ENCODE measurements around the gene NRBF2.
"Not testable (repeated sequence)": the region's sequence is repeated elsewhere in the genome, so short reads cannot be mapped to it uniquely, and the experiment has no call there.

The NRBF2 gene

DNA sequence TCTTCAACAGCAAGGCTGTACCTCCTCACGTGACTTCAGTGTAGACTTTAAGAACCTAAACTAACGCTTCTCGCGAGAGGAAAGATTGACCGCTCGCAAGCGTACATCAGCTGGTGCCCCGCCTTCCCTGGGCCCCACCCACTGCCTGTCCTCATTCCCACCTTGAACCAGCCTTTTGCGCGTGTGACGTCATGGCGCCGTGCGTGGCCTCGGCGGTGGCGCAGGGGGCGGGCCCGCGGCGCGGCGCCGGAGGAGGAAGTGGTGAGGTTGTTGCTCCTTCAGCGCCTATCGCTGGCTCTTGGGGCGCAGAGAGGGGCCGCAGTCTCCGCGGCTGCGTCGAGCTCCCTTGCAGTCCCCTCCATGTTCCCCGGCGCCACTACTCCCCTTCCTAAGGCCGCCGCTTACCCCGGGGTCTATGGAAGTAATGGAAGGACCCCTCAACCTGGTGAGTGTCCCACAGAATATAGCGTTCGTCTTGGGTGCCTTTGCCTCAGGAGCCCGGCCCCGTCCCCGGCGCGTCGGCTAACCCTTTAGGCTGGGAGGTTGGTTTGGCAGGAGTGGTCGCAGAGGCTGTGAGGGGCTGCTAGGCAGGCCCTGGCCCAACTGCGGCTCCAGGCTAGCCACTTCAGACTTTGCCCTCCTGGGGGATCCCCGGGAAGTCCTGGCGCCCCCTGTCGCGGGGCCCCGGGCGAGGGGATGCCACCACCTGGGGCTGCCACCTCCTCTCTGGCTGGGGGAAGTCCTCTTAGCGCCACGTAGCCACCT lies at the start of gene NRBF2:
Gene NRBF2 (plus strand): TSS at position 273 of the 765 bp plus-strand sequence. CDS start 143 bp downstream, at position 416.
- DNase-seq = peak; percentile 87

DNA sequence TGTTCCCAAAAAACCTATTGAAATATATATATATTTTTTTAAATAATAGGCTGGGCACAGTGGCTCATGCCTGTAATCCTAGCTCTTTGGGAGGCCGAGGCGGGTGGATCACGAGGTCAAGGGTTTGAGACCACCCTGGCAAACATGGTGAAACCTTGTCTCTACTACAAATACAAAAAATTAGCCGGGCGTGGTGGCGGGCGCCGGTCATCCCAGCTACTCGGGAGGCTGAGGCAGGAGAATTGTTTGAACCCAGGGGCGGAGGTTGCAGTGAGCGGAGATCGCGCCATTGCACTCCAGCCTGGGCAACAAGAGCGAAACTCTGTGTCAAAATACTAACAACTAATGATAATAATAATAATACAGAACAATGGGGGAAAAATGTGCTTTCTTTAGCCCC lies 49.7 kb upstream of the NRBF2 start:
- not testable (repeated sequence) for DNase-seq

DNA sequence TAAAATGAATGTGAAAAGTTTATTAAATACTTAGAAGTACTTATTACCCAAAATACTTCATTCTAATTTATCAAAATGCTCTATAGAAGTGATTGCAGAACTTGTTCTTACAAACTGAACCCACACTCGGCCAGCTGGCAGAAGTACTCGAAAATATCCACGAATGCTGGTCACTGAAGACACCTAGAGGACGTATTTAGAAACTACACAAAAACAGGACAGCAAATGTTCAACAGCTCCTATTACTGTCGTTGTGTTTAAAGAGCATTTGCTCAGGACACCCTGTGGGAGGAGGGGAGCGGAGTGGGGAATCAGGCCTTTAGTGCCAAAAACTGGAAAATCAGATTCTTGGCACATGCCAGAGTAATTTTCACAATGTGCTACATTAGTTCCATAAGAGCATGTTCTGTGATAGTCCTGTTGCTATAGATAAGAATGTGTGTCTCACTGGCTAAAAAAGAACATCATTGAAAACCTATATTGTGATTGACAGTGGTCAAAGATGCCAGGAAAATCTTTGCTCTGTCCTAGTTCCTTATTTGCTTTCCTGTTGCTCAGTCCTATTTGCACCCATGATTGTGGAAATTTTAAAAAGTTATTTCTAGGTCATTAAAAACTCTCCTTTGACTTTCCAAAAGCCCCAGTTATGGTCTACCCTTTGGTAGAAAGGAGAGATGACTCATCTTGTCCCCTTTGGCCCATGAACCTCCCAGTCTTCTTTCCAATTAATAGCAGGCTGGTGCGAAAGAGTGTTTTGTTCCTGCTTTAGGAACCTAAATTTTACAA lies 49.0 kb upstream of the NRBF2 start:
- peak; percentile 46 for DNase-seq

DNA sequence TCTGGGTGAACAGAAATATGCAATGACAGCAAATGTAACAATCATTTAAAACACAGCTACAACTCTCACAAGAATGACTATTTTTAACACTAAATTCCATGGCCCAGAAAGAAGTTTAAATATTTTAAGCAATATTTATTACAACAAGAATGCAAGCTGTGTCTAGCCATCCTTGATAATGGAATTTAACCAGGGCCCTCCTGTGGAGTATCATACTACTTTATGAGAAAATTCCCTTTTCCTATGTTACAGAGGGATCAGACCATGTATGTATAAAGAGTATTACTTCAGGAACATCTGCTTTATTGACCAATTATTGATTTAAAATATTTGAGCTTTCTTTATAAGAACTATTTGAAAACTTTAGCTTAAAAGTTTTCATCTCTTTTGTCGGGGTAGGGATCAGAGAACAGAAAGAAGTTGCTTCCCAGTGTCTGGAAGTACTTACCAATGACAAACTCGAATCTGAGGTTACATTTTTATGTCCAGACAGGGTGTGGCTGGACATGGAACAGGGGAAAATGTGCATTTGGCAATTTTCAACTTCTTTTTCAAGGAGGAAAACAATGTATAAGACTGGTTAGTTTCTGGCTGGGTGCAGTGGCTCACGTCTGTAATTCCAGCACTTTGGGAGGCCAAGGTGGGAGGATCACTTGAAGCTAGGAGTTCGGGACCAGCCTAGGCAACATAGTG lies 48.3 kb upstream of the NRBF2 start:
- DNase-seq = no peak

DNA sequence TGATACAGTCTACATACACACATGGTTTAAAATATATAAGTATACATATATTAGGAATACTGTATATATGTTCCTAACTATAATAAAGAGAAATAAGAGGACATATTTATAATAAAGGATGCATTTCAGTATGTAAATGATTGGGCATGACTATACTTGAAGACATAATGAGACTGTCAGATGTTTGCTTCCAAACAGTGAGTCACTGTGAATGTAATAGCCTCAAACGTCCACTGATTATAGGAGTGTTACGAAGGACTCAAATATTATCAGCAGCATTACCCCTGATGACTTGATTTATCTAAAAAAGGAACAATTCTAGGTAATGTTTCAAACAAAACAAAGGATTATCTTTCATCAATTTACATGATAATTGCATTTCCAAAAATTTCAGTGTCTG lies 39.9 kb upstream of the NRBF2 start:
- DNase-seq = no peak

DNA sequence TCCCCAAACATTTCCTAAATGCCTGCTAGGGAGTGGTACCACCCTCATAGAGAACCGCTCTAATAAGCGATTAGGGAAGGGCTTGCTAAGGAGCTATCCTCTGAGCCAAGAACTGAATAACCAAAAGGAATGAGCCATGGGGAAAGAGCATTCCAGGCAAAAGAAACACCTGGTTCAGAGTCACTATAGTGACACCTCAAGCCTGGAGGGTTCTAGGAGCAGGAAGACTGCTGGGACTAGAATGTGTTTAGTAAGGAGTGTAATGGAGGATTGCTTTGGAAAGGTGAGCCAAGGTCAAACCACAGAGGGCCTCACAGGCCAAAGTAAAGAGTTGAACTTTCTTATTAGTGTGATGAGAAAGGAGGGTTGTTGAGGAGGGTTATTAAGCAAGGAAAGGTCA lies 38.7 kb upstream of the NRBF2 start:
- DNase-seq = no peak

DNA sequence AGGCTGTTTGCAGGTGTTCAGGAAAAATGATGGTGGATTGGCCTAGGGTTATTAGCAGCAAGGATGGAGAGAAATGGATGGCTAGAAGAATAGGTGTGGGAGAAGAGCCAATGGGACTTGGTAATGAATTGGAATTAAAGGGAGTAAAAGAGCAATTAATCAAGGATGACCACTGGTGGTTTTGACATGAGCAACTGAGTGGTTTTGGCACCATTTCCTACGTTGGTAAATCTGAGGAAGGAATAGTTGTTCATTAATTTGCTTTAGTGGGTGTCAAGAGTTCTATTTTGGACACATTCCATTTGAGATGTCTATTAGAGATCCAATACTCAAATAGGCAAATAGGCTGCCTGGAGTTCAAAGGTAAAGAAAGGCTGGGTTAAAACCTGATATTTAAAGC lies 38.2 kb upstream of the NRBF2 start:
- no peak for DNase-seq

DNA sequence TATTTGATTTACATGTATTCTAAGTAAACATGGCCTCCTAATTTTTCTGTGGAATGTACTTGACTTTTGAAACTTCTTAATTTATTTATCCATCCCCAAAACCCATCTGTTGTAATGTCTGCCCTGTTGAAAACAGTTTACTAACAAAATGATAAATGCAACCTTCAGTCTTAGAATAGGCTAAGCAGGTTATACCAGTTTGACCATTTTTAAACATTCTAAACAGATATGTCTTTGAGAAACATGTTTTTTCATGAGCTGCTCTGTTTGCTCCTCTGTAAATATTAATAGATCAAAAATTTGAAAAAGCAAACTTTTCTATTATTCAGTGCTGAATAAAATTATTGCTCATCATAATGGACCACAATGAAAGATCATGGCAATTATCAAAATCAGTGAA lies 33.4 kb upstream of the NRBF2 start:
- no peak for DNase-seq

DNA sequence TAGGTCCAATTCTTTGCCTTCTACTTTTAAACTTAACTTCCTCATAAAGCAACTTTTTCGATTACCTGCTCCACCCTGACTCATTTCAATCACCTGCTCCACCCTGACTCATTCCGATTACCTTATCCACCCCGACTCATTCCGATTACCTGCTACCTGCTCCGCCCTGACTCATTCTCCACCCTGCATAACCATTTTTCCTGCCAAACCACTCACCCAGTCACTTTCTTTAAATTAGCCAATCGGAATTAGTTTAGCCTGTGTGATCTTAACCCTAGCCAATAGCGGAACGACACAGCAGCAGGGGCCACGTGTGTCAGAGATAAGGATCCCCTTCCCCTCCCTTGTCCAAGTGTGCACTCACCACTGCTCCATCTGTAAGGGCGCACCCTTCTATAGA lies 32.0 kb upstream of the NRBF2 start:
- not testable (repeated sequence) for DNase-seq

DNA sequence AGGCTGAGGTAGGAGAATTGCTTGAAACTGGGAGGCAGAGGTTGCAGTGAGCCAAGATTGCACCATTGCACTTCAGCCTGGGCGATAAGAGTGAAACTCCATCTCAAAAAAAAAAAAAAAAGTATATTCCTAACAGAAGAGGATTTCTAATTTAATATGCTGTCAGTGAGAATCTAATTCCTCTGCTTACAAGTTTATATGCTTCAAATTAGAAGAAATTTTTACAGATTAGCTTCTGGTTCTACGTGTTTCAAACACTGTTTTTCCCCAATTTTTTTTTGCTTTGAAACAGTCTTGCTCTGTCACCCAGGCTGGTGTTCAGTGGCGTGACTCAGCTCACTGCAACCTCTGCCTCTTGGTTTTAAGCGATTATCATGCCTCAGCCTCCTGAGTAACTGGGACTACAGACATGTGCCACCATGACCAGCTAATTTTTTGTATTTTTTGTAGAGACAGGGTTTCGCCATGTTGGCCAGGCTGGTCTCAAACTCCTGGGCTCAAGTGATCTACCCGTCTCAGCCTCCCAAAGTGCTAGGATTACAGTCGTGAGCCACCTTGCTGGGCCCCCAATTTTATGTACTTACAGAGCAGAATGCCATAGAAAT lies 30.7 kb upstream of the NRBF2 start:
- DNase-seq = not testable (repeated sequence)

DNA sequence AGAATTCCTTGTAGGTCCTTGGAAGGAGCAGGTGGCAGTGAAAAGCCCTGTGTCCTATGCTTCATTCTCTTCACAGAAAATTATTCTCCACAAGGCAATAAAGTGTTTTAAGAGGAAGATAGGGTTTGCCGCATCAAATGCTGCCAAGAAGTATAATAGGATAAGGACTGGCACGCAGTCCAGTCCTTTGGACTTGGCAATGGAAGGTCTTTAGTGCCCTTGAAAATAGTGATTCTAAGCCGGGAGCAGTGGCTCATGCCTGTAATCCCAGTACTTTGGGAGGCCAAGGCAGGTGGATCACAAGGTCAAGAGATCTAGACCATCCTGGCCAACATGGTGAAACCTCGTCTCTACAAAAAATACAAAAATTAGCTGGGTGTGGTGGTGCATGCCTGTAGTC lies 29.9 kb upstream of the NRBF2 start:
- not testable (repeated sequence) for DNase-seq

DNA sequence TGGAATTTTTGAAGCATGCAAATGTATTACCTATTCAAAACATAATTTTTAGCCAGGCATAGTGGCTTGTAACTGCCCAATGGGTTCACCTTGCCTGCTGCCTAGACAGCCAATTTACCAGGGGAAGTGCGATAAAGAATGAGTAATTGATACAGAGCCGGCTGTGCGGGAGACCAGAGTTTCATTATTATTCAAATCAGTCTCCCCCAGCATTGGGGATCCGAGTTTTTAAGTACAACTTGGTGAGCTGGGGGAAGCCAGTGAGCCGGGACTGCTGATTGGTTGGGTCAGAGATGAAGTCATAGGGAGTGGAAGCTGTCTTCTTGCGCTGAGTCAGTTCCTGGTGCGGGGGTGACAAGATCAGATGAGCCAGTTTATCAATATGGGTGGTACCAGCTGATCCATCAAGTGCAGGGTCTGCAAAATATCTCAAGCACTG lies 29.1 kb upstream of the NRBF2 start:
- DNase-seq = no peak

DNA sequence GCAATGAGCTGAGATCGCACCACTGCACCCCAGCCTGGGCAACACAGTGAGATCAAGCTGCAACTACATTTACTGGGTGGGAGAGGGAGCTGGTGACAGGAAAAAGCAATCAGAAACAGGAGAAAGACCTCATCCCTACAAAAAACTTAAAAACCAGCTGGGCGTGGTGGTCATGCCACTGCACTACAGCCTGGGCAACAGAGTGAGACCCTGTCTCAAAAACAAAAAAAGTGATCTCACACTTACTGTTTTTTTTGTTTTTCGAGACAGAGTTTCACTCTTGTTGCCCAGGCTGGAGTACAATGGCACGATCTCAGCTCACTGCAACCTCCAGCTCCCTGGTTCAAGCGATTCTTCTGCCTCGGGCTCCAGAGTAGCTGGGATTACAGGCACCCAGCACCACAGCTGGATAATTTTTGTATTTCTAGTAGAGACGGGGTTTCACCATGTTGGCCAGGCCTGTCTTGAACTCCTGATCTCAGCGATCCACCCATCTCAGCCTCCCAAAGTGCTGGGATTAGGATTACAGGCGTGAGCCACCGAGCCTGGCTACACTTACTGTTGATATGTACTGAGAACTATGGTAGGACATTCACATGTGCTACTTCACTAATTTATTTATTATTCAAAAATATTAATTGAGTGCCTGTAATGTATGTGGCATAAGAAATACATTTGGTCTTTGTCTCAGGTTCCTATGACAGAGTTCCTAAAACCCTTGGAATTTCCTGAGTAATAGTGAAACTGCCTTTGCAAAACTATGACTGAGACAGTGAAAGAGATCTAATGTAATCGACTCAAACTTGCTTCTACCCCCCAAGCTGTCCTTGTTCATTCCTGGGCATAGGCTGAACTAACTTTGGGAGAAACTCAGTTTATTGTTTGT lies 27.7 kb upstream of the NRBF2 start:
- DNase-seq = no peak

DNA sequence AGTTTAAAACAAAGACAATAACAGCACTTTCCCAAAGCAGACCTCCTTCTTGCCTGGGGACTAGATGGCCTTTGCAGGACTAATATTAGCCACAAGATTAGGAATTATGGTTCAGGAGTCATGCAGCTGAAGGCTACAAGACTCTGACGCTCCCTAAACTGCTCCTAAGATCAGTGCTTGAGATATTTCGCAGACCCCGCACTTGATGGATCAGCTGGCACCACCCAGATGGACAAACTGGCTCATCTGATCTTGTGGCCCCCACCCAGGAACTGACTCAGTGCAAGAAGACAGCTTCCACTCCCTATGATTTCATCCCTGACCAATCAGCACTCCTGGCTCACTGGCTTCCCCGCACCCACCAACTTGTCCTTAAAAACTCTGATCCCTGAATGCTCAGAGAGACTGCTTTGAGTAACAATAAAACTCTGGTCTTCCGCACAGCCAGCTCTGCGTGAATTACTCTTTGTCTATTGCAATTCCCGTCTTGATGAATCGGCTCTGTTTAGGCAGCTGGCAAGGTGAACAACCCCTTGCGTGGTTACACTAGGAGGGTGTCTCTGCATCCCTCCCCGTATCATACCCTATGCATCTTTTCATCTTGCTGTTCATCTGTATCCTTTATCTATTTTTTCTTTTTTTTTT lies 26.9 kb upstream of the NRBF2 start:
- DNase-seq = no peak

DNA sequence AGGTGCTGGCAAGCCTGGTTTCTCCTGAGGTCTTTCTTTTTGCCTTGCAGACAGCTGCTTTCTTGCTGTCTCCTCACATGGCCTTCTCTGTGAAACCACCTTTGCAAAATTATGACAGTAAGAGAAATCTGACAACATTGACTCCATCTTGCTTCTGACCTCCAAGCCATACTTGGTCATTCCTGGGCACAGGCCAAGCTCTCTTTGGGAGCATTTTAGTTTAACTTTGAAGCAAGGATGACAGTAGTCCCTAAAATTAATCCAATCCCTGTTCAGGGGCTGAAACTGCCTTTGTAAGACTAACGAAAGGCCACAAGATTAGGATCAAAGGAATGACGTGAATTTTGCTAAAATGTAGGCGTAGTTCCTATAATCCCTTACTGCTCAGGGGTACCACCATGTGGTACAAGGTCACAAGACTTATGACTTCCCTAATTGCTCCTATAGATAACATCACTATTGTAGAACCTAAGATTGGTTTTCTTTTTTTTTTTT lies 25.1 kb upstream of the NRBF2 start:
- no peak for DNase-seq

DNA sequence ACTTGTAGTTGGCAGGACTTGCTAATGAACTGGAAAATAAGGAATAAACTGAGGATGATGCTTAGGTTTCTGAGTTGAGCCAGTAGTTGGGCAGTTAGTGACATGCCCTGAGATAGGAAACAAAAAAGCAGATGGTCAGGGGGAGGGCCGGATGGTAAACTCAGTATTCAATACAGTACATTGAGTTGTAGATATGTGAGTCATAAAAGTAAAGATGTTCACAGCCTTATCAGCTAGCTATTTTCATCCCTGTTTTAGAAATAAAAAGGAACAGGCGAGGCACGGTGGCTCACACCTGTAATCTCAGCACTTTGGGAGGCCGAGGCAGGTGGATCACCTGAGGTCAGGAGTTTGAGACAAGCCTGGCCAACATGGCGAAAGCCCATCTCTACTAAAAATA lies 22.2 kb upstream of the NRBF2 start:
- DNase-seq = no peak

DNA sequence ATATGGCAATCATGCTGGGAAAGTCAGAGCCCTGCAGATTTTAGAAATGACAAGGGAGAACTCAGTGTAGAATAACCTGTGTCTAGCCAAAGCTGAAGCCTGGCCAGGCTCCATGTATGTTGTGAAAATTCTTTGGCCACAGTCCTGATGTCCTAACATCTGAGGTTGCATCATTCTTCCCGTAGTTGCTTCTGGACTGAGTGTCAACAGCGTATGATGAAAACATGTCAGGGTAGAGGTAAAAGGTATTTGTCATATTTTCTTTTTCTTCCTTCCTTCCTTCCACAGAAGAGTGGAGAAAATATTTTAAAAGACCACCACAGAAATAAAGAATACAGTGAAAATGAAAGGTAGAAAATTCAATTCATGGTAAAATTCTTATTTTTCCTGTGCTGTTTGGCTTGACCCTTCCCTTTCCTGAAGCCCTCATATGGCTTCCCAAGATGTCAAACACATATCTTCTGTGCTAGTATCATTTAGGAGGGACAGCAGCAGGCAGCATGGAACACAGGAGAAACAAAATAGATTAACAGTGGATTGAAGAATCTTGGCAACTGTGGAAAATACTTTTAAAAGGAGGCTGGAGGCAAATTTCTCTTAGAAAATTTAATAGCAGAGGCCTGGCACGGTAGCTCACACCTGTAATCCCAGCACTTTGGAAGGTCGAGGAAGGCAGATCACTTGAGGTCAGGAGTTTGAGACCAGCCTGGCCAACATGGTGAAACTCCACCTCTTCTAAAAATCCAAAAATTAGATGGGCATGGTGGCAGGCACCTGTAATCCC lies 18.9 kb upstream of the NRBF2 start:
- DNase-seq = no peak

DNA sequence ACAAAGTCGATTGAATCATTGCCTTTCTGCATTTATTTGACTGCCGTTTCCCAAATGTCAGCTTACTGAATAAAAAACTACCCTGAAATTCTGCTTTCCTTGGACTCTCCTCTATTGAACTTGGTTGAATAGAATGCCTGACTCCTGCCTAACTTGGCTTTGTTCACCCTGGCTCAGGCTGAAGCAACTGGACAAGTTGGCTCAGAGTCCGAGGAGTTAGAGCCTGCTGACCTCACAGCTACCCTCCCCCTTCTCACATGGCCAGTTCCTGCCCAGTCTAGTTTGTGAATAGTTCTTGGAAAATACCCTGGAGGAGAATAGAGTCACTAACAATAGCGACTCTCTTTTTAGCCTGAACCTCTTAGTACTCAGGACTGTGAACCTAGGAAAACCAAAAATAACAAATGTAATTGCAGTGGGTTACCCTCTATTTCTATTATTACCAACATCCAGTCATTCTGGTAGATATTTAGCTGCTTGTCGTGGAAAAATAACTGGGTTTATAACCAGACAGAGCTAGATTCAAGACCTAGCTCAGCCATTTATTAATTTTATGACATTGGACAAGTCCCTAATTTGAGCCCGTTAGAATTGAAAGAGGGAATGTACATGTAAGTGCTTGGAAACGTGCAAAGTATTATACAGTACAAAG lies 17.3 kb upstream of the NRBF2 start:
- no peak for DNase-seq

DNA sequence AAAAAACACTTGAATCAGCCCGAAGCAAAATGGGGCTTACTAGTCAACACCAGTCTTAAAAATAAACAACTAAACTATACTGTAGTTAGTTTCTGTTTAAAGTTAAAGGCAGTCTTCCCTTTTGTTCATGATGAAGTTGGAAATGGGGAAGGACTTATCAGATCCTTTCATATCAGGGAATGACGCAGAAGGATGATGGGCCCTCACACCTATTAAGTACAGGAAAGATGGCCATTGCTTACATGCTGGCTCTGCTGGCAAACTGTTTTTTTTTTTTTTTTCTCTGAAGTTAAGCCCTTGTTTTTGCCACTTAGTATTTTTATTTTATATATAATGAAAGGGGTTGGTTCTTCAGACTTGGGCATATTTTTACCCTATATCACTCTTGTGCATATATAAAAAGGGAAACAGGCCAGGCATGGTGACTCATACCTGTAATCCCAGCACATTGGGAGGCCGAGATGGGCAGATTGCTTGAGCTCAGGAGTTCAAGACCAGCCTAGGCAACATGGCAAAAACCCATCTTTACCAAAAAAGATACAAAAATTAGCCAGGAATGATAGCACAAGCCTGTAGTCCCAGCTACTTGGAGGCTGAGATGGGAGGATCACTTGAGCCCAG lies 16.6 kb upstream of the NRBF2 start:
- DNase-seq = no peak

DNA sequence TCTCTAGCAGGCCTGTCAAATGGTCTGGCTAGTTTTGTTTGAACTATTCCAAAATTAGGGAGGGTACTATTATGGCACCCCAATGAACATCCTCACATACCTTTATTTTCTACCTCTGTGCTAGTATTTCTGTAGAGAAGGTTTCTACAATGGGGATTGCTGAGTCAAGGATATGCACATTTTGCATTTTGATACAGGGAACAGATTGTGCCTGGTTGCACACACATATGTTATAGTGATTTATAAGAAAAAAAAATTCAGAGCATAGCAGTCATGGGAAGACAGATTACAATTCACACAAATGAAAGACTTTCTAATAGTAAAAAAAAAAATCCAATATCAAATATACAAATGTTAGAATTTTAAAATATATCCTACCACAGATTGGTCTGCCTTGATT lies 14.1 kb upstream of the NRBF2 start:
- no peak for DNase-seq
